HG02973 (cell line): ENCODE measurements around the gene CCDC154.
"Not testable (repeated sequence)": the region's sequence is repeated elsewhere in the genome, so short reads cannot be mapped to it uniquely, and the experiment has no call there.

ENCODE experiments used
- ATAC-seq: cut with Tn5 transposase; IDR thresholded peaks from one replicate; pipeline ENCODE4 v1.9.1; 2021; ENCODE audit warnings: moderate library complexity; ENCODE audit not compliant: unreplicated experiment

CCDC154 gene

DNA sequence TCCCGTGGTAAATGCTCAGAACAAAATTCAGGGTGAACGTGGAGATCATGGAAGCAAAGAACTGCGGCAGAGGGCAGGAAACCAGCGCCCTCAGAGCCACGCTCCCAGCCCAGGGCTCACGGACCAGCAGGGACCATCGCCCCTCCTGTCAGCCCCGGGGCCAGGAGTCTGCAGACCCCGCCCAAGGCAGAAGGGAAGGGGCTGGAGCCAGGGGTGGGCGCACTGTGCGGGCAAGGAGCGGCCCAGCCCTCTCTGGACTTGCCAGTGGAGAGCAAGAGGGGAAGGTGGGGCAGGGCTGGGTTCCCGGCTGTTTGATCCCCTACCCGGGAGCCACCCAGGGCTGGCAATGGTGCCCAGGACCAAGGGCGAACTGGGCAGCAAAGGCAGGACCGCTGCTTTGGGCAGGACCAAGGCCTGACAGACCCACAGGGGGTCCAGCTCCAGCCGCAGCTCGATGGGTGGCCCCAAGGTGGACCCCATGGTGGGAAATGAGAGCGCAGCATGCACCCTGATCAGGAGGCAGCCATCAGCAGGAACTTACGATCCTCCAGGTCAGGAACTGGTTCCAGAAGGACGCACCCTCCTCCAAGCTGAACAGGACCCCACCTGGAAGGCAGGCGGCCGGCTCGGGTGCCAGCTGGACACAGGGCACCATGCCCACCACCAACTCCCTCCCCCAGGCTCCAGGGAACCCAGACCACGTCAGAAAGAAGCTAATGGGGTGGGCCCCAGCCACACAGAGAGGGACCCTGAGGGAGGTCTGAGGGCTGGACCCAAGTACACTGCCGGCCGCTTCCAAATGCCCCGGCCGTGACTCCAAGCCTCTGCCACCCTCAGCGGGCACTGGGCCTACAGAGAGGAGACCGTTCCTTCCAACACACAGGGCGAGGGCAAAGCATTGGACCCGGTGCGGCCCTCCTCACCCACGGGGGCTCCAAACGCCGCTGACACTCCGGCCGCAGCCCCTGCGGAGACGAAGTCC lies 11.1 kb upstream of the CCDC154 start:
- ATAC-seq, result no peak

DNA sequence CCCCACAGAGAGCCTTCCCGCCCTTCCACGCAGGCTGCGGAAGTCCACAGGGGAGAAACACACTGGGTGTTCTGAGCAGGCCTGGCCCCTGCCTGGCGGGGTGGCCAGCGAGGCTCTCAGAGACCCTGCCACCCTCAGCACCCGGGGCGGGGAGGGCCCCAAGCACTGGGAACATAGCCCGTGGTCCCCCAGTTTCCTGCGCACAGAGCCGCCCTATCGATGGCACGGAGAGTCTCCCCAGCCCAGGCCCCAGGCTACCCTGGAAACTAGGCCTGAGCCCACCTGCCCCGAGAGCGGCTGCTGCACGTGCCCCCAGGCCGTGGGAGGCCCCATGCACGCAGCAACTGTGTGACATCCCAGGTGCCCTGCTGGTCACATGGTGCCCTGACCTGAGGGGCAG lies 10.2 kb upstream of the CCDC154 start:
- ATAC-seq, result no peak

DNA sequence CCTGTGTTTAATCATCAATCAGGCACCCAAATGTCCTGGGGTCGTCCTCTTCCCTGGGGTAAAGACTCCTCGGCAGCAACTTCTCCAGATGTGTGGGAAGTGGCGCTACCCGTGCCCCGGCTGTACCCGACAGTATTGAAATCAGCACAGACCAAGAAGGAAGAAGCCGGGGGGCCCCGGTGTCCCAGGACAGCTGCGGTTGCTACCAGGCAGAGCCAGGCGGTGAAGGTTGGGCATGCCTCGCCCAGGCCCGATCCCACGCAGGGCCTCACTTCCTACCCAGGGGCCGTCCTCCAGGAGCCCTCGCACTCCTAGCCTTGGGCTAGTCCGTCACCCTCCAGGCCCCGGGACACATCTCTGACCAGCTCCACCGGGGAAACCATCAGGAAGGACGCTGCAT lies 9.0 kb upstream of the CCDC154 start:
- no peak for ATAC-seq

DNA sequence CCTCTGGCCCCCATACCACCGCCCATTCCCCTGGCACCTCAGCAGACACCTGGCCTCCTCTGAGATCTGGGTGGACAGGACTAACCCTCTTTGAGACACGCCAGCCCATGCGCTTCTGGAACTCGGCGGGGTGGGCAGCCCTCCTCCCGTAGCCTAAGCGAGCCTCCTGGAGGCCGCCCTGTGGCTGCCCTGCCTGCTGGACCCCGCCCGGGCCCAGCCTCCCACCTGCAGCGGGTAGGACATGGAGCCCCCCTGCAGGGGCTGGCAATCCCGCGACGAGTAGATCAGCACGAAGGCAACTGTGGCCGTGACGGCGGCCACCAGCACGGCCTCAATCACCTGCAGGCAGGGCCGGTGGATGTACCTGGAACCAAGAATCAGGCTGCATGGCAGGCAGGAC lies 8.2 kb upstream of the CCDC154 start:
- ATAC-seq, result no peak

DNA sequence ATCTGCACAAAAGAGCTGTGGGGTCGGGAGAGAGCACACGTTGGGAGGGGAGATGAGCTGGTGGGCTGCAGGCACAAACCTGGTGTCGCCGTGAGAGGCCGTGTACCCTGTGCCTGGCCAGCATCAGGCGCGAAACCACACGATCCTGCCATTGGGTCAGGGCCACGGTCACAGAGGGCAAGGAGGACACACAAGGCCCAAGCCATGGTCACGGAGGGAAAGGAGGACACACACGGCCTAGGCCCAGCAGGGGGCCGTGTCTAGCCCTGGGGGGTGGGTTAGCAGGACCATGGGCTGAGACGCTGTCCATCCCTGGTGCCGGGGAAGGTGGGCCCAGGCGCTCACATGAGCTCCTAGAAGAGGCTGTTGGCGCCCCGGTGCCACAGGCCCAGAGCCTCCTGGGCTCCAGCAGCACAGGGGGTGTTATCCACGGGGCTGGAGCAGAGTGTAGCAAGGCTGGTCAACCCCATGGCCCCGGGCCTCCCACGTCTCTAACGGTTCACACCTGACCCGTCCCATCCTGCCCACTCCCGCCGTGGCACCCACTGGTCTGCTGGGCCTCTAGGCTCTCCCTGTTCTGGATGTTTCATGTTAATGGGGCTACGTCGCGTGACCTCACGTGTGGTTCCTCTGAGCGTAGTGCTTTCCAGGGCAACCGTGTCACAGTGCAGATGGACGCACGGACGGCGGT lies 7.5 kb upstream of the CCDC154 start:
- no peak for ATAC-seq

DNA sequence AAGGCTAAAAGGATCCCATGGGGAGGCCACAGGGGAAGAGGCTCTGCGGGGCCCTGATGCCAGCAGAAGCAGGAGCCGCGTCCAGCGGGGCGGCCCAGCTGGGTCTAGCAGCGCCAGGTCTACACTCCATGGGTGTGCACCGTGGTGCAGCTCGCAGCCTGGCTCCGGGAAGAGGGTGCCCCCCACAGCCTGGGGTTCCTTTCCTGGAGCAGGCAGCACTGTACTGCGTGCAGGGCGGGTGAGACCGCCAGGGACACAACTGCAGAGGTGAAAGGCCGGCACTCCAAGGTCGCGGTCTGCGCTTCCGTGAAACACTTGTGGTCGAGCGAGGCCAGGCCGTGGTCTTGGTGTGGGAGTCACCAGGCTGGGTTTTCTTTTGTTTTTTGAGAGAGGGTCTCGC lies 6.5 kb upstream of the CCDC154 start:
- no peak for ATAC-seq

DNA sequence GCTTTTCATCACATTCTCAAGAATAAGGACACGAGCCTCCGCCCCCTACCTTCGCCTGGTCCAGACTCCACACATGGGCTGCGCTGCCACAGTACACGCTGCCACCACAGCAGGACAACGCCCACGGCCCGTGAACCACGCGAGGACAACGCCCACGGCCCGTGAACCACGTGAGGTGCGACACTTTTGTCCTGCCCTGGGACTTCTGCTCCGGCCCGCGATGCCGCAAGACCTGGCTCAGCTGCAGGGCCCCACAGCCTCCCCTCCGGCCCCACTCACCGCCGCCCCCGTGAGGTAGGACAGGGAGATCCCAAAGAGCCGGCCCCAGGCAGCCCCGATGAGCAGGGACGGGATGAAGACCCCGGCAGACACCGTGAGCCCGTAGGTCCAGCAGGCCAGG lies 5.9 kb upstream of the CCDC154 start:
- no peak for ATAC-seq

DNA sequence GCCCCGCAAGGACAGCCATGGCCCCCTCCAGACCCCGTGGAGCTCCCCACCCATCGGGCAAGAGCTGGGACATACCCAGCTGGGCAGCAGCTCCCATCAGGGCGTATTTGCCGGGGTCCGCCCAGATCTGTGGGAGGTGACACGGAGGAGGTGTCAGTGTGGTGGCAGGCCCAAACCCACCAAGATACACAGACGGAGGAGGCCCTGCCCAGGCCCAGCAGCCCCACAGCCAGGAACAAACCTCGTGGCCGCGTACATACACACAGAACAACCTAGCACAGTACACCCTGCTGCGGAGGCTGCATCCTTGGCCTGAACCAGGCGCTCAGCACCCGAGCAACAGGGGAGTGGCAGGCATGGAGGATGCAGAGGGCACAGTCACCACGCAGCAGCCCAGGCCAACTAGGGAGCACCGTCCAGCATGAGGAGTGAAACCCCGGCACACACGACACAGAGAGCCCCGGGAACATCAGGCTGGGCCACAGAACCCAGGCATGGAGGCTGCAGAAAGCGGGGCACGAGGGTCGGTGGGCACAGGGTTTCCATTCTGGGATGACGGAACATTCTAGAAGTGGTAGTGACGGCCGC lies 4.9 kb upstream of the CCDC154 start:
- ATAC-seq, result no peak

DNA sequence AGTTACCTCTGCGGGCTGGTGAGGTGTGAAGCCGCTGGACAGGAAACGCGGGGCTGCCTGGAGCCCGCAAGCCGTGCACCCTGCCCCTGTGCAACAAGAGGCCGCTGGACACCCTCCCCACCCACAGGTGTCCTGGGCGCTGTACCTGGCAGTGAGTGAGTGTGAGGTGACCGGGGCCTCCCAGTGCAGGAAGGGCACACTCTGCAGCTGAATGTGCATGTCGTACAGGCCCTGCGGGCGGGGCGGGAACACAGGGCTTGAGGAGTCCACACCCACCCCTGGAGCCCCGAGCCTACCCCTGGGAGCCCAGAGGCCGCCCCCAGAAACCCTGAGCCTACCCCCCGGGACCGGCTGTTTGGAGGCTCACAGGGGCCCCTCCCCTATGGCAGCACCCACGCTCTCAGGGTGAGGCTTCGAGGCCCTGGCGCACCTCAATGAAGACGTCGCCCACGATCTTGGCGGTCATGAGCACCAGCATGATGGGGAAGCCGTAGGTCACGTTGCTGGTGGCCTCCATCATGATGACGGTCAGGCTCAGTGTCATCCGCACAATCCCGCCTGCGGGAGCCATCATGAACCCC lies 4.3 kb upstream of the CCDC154 start:
- no peak for ATAC-seq

DNA sequence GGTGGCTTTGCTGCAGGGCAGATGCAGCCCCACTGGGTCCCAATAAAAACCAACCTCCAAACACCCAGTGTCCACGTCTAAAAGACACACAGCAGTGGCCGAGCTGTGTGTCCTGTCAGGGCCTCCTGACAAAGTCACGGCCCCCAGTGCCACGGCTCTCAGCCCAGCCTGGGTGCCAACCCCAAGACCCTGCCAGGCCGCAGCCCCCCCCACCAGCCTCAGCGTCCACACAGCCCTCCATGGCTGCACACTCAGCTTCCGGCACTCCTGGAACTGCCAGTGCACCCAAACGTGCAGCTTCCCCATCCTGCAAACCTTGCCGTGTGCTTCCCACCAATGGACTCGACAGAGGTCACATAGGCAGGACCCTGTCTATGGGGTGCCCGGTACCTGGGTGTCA lies 3.6 kb upstream of the CCDC154 start:
- no peak for ATAC-seq

DNA sequence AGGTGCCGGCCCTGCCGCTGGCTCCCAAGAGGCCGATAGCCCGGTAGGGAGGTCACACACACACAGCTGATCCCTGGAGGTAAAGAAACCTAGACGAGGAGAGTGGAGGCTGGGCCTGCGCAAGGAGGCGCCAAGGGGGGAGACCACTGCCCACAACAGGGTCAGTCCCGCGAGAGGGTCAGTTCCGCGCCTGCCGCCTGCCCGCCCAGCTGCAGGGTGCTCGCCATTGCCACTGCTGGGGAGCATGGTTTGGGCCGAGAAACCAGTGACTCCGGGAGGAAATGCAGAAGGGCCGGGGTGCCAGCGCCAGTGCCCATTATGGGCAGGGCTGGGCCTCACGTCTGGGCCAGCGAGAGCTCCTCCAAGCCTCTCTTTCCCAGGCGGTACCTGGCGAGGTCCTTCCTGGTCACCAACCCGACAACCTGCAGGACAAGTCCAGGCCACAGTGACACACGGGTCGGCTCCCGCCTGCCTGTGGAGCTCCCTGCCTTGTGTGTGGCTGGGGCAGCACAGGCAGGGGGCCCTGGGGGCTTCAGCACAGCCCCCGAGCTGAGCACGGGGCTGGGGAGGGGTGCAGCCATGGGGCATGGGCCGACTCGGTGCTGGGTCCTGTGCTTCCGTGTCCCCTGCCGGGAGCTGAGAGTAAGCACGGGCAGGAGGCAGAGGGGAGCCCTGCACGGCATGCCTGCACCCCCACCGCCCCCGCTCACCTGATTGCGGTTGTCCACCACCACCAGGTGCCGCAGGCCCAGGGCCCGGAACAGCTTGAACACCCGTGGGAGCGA lies 2.1 kb upstream of the CCDC154 start:
- ATAC-seq, result no peak

DNA sequence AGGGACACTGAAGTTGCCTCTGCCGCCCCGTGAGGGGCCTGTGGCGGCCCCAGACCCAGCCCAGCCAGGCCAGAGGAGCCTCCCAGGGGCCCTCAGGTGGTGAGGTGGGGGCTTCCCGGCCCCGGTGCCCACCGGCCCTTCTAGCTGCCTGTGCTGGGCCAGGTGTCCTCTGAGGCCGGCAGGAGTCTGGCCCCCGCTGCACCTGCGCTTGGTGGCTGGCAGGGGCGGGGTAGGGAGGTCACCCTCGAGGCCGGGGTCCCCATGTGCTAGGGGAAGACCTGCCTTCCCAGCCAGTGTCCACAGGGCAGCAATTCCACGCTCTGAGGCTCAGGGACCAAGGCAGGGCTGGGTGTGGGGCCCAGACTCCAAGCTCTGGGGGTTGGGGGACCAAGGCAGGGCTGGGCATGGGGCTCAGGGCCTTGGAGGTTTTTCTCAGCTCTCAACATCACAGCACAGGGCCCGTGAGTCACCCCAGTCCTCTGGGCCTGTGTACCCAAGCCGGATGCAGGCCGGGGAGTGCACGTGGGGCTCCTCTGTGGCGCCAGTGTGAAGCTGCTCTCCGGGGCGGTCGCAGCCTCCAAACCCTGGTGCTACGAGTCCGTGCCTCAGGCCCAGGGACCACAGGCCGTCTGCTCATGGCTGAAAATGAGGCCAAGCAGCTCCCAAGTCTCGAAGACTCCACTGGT lies 1.3 kb upstream of the CCDC154 start:
- ATAC-seq, result no peak

DNA sequence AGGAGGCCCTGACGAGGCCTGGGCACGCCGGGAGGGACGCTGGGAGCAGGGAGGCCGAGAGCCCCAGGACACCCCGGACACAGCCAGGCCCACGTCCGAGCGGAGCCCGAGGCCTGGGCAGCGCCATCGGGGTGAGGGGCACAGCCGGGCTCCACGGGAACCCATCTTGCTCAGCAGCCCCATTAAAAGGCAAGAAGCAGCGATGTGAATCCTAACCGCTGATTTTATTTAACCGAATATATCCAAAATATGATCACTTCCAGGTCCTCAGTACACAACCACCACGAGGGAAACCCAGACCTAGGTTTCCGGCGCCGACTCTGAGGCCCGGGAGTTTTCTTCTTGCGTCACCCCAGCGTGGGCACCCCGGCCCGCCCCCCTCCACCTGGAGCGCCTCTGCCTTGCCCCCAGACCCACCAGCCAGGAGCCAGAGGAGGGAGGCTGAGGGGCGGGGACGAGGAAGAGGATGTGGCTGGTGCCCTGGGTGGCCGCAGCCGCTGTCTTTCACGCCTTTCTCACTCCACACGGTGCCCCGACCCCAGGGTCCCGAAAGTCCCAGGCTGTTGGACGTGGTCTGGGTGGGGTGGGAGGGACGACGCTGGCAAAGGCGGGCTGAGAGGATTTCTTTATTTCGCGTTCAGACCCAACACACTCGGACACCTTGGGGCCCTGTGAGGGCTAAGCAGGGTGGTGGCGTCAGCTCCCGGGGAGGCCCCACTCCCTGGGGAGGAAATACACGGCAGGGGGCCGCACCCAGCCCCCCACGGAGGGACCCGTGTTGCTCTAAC lies 568 bp upstream of the CCDC154 start:
- ATAC-seq, result no peak

DNA sequence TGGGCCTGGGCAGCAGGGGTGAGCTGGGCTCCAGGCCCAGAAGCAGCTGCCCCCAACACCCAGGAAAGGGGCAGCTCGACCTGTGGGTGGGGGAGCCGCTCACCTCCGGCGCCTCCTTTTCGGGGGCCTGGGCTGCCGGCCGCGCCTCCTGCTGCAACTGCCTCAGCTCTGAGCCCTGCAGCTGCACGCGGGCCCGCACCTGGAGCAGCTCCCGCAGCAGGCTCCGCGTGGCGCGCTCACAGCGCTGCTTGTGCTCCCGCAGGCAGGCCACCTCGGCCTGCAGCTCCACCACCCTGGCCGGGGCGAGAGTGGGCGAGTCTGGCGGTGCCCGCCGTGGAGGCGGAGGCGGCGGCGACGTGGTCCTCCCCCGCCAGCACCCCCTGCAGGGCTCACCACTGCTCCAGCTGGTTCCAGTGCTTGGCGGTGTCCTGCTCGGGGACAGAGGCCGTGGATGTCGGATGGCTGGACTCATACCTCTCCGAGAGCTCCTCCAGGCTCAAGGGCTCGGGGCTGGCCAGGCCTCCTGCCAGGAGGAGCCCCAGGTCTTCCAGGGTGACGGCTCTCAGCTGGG lies 868 bp downstream of the CCDC154 start:
- ATAC-seq, result no peak

DNA sequence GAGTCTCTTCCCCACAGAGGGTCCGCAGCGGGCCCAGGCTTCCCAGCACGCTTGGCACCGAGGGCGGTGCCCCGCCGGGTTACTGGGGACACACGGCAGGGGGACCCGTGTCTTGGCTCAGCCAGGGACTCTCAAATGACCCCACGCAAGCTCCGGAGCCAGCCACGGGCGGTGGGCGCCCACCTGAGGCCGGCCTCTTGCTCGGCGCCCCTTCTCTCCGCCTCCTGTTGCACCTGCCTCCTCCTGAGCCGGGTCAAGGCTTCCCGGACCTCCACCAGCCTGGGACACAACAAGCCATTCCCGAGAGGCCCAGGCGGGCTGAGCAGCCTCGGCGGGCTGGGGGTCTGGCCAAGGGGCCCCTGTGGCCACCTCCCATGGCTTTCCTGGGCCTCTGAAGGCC lies 1.7 kb downstream of the CCDC154 start:
- ATAC-seq, result no peak

DNA sequence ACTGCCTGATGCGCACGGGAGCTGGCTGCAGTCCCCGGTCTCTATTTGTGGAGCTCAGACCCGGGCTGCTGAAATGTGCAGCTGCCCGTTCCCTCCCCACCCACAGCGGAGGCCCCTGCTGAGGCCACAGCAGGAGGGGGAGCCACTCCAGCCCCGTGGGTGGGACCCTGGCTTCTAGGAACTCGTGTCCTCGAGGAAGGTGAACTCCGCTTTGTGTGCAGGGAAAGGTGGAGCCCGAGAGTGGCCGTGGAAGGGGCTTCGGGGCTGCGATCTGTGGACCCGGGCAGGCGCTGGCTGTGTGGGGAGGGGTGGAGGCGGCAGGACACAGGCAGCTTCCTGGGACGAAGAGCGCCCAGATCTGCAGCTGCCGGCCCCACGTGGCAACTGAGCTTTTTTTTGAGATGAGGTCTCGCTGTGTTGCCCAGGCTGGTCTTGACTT lies 2.9 kb downstream of the CCDC154 start:
- no peak for ATAC-seq

DNA sequence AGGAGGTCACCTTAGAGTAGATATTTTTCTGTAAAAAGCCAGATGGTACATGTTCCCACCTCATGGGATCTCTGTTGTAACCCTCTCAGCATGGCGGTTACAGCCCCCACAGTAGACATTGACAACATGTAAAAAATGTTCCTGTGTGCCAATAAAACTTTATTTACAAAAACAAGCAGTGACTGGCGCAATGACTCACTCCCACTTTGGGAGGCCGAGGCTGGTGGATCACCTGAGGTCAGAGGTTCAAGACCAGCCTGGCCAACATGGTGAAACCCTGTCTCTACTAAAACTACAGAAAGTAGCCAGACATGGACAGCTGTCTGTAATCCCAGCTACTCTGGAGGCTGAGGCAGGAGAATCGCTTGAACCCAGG lies 4.7 kb downstream of the CCDC154 start:
- ATAC-seq, result not testable (repeated sequence)

DNA sequence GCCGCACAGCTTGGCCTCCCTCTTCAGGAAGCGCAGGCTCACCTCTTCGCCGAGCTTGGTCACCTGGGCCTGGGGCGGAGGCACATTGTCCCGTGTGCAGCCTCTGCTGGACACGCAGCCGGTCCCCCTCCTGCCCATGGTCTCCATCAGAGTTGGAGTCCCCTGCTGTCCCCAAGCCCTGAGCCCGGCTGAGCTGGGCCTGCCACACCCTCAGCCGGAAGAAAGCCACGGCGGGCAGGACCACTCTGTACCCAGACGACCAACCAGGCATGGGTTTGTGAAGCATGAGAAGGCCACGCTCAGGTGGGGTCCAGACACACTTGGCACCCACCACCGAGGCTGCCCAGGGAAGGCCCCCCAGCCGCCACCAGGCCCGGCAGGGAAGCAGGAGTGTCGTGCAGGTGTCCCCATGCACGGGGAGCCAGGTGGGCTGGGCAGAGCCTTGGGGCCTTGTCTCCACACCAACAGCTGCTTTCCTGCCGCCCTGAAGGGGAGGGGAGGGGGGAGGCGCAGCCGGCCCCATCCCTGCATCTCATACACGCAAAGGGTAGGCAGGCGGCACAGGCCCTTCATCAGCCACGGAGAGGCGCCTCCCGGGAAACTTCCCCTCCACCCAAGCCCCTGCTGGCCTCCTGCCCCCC lies 5.2 kb downstream of the CCDC154 start:
- no peak for ATAC-seq
